Measurements from ENCODE around the gene SLU7.

- TF ChIP-seq CTCF (IDR thresholded peaks at IDR 0.05) (peak; percentile 50 to 80 (median 61)), POLR2A (IDR thresholded peaks at IDR 0.05) (no peak)
Observed at GRCh38 chr5:160438316-160439204, 19.7 kb upstream of the SLU7 start.

All from body of pancreas (tissue), 4 donors.